H1 (cell line): ENCODE measurements around the gene S100A14. TPM values are rescaled to one million over a fixed set of nuclear protein-coding genes. Genes with fewer than 3 reads are reported as not detected.

Source experiments
- CTCF ChIA-PET: fragments of 300-600 bp; sonication (Branson Sonifier 250); formaldehyde crosslinking; loops from one replicate; lab custom pipeline; 2021; ENCODE audit not compliant: partially characterized antibody; lab: Charles Lee
- POLR2A ChIA-PET: fragments of 300-600 bp; sonication (Branson Sonifier 250); formaldehyde crosslinking; loops from one replicate; lab custom pipeline; 2021; ENCODE audit warnings: inconsistent platforms; ENCODE audit not compliant: partially characterized antibody; lab: Charles Lee
- DNase-seq, 2 experiments: peaks; one replicate each; pipeline versions ENCODE4 v3.0.0 to v3.0.0-alpha.2; 2010 to 2022; ENCODE audit warnings: low spot score in 2 of 2, low read depth in 1 of 2, mixed read lengths in 1 of 2
- FAIRE-seq: peaks from 2 replicates; lab custom pipeline; 2011; peaks lifted over from hg19 to GRCh38; lab: Jason Lieb, UNC
- H2AFZ ChIP-seq: 2 replicates; pipeline ENCODE4 v1.8.1; 2012; ENCODE audit warnings: low read length, inconsistent platforms
- H2AK5ac ChIP-seq: 2 replicates; pipeline ENCODE4 v1.6.1; 2013; ENCODE audit warnings: low read depth, low read length
- H2BK120ac ChIP-seq: replicated peaks from 2 replicates; pipeline ENCODE3; 2013; ENCODE audit warnings: low read depth, low read length, inconsistent platforms
- H2BK12ac ChIP-seq: 2 replicates; pipeline ENCODE4 v1.6.1; 2013; ENCODE audit warnings: low read depth, low read length
- H2BK15ac ChIP-seq: 2 replicates; pipeline ENCODE4 v1.6.1; 2013; ENCODE audit warnings: low read length
- H2BK20ac ChIP-seq: 2 replicates; pipeline ENCODE4 v1.6.1; 2013; ENCODE audit warnings: low read length
- H2BK5ac ChIP-seq: 2 replicates; pipeline ENCODE4 v1.6.1; 2013; ENCODE audit warnings: low read depth, low read length
- H3K14ac ChIP-seq: 2 replicates; pipeline ENCODE4 v1.6.1; 2013; ENCODE audit warnings: inconsistent platforms; ENCODE audit not compliant: insufficient read length
- H3K18ac ChIP-seq: 2 replicates; pipeline ENCODE4 v1.6.1; 2013; ENCODE audit warnings: low read length; ENCODE audit errors: extremely low read depth
- H3K23ac ChIP-seq: 2 replicates; pipeline ENCODE4 v1.6.1; 2013; ENCODE audit warnings: inconsistent platforms; ENCODE audit not compliant: insufficient read length
- H3K23me2 ChIP-seq: 2 replicates; pipeline ENCODE4 v1.6.1; 2013; ENCODE audit warnings: low read depth, low read length
- H3K27ac ChIP-seq: 2 replicates; pipeline ENCODE4 v1.6.1; 2011; ENCODE audit warnings: low read depth, low read length, inconsistent platforms
- H3K27me3 ChIP-seq, 4 experiments: replicated peaks in 1 of 4; 1 replicate in 1 of 4; 2 replicates in 3 of 4; pipeline versions ENCODE4 v1.6.1 to v1.8.1; 2011 to 2013; ENCODE audit warnings: low read length in 3 of 4, mild to moderate bottlenecking in 3 of 4, inconsistent platforms in 2 of 4, mixed read lengths in 2 of 4, moderate library complexity in 1 of 4; ENCODE audit not compliant: control insufficient read depth in 3 of 4, insufficient read depth in 3 of 4; ENCODE audit errors: extremely low read depth in 1 of 4
- H3K36me3 ChIP-seq, 4 experiments: 2 replicates each; pipeline versions ENCODE4 v1.6.1 to v1.8.1; 2011 to 2013; ENCODE audit warnings: mild to moderate bottlenecking in 4 of 4, low read length in 3 of 4, moderate library complexity in 2 of 4, control low read depth in 1 of 4, inconsistent platforms in 1 of 4; ENCODE audit not compliant: insufficient read depth in 4 of 4, control insufficient read depth in 2 of 4
- H3K4ac ChIP-seq: replicated peaks from 2 replicates; pipeline ENCODE3; 2013; ENCODE audit warnings: low read length, low read depth, mixed read lengths, inconsistent platforms; ENCODE audit not compliant: insufficient read length
- H3K4me1 ChIP-seq, 4 experiments: replicated peaks in 1 of 4; 1 replicate in 1 of 4; 2 replicates in 3 of 4; pipeline versions ENCODE4 v1.6.1 to v1.8.1; 2011 to 2013; ENCODE audit warnings: low read length in 3 of 4, inconsistent platforms in 2 of 4, mixed read lengths in 1 of 4; ENCODE audit not compliant: insufficient read depth in 4 of 4, control insufficient read depth in 3 of 4
- H3K4me2 ChIP-seq, 2 experiments: 2 replicates each; pipeline versions ENCODE4 v1.6.1 to v1.8.1; 2011 to 2013; ENCODE audit warnings: low read depth in 2 of 2, low read length in 2 of 2, control low read depth in 1 of 2, inconsistent platforms in 1 of 2, mild to moderate bottlenecking in 1 of 2; ENCODE audit not compliant: insufficient read depth in 1 of 2
- H3K4me3 ChIP-seq, 4 experiments: fragments of 200-600, 300-600 bp in 1 of 4; sonication (generic), shearing (Covaris generic), sonication (Bioruptor Twin) in 1 of 4; 2 replicates each; pipeline versions ENCODE4 v1.5.1 to v1.8.1; 2011 to 2016; ENCODE audit warnings: low read length in 4 of 4, low read depth in 3 of 4, control low read depth in 2 of 4, inconsistent platforms in 2 of 4, mild to moderate bottlenecking in 2 of 4, mixed read lengths in 1 of 4, moderate library complexity in 1 of 4; ENCODE audit not compliant: insufficient read depth in 2 of 4; ENCODE audit errors: extremely low read depth in 1 of 4
- H3K56ac ChIP-seq: replicated peaks from 2 replicates; pipeline ENCODE3; 2013; ENCODE audit warnings: low read depth, mild to moderate bottlenecking, mixed read lengths, low read length, inconsistent platforms; ENCODE audit not compliant: insufficient read length
- H3K79me1 ChIP-seq: 2 replicates; pipeline ENCODE4 v1.6.1; 2013; ENCODE audit warnings: low read depth, low read length, control low read depth
- H3K79me2 ChIP-seq, 2 experiments: 2 replicates each; pipeline versions ENCODE4 v1.6.1 to v1.8.1; 2012 to 2013; ENCODE audit warnings: low read length in 2 of 2, mild to moderate bottlenecking in 2 of 2, inconsistent platforms in 1 of 2; ENCODE audit not compliant: insufficient read depth in 2 of 2, control insufficient read depth in 1 of 2
- H3K9ac ChIP-seq, 4 experiments: replicated peaks in 1 of 4; 1 replicate in 1 of 4; 2 replicates in 3 of 4; pipeline versions ENCODE4 v1.6.1 to v1.8.1; 2011 to 2013; ENCODE audit warnings: low read depth in 3 of 4, low read length in 3 of 4, control low read depth in 2 of 4, mild to moderate bottlenecking in 2 of 4, moderate library complexity in 2 of 4, inconsistent platforms in 1 of 4; ENCODE audit errors: extremely low read depth in 1 of 4
- H3K9me3 ChIP-seq, 2 experiments: 2 replicates each; pipeline versions ENCODE4 v1.6.1 to v1.8.1; 2012 to 2013; ENCODE audit warnings: mild to moderate bottlenecking in 2 of 2, moderate library complexity in 2 of 2, control low read depth in 1 of 2, inconsistent platforms in 1 of 2, low read depth in 1 of 2, low read length in 1 of 2, mixed read lengths in 1 of 2; ENCODE audit not compliant: insufficient read depth in 2 of 2
- H4K20me1 ChIP-seq, 2 experiments: replicated peaks in 1 of 2; 2 replicates each; pipeline versions ENCODE3 to v1.8.1; 2011 to 2013; ENCODE audit warnings: inconsistent platforms in 2 of 2, low read length in 2 of 2, mild to moderate bottlenecking in 1 of 2; ENCODE audit not compliant: insufficient read depth in 2 of 2, control insufficient read depth in 1 of 2
- H4K5ac ChIP-seq: 2 replicates; pipeline ENCODE4 v1.6.1; 2013; ENCODE audit warnings: low read length, low read depth, mixed read lengths, inconsistent platforms; ENCODE audit not compliant: insufficient read length
- H4K8ac ChIP-seq: 2 replicates; pipeline ENCODE4 v1.8.0; 2013; ENCODE audit warnings: mild to moderate bottlenecking, moderate library complexity, low read length, inconsistent platforms; ENCODE audit not compliant: insufficient read depth; ENCODE audit errors: extremely low read depth
- H4K91ac ChIP-seq: replicated peaks from 2 replicates; pipeline ENCODE3; 2013; ENCODE audit warnings: low read length, mixed read lengths, inconsistent platforms; ENCODE audit not compliant: insufficient read length
- TAF1 ChIP-seq: IDR thresholded peaks from 2 replicates; pipeline ENCODE4 v1.6.1; 2011; ENCODE audit warnings: mild to moderate bottlenecking, low read depth, low read length
- WGBS, 2 experiments: shearing (Covaris generic) in 1 of 2; methylation state at CpG; one replicate each; pipeline versions ENCODE4 v1.1.6 to v1.1.7; 2013 to 2015; ENCODE audit warnings: low lambda C conversion rate in 2 of 2, mixed read lengths in 2 of 2, inconsistent platforms in 1 of 2, low coverage in 1 of 2, missing lambda C conversion rate in 1 of 2; ENCODE audit not compliant: insufficient replicate concordance in 2 of 2, insufficient coverage in 1 of 2, insufficient read length in 1 of 2; ENCODE audit errors: extremely low coverage in 1 of 2, missing lambda C conversion rate in 1 of 2; 5-methylcytosine and 5-hydroxymethylcytosine counted together
- polyA plus RNA-seq, 7 experiments: library from polyadenylated mRNA; depleted of rRNA in 3 of 7; stranded (reverse) in 5 of 7; unstranded in 2 of 7; fragments of >200 nt in 5 of 7; fragments of 200-250 nt in 2 of 7; gene quantifications; 1 replicate in 5 of 7; 2 replicates in 1 of 7; 4 replicates in 1 of 7; pipeline versions ENCODE4 v1.2.1 to v1.2.3, GENCODE V29; 2011 to 2013; ENCODE audit warnings: missing spikeins in 2 of 7, mixed read lengths in 2 of 7
- total RNA-seq: library from RNA; stranded (reverse); fragmentation: NEBNext Ultra II Directional; extraction: Animal tissue kit (Norgen Biotek cat#: 25700); gene quantifications from 2 replicates; pipeline ENCODE4 v1.2.1, GENCODE V29; 2021

Gene S100A14
- total and polyA plus RNA-seq, 2 of the 8 experiments (the other 6 are each of a cell fraction or from before 2014, with no cell fraction given) = 1.4 to 5.3 TPM

DNA sequence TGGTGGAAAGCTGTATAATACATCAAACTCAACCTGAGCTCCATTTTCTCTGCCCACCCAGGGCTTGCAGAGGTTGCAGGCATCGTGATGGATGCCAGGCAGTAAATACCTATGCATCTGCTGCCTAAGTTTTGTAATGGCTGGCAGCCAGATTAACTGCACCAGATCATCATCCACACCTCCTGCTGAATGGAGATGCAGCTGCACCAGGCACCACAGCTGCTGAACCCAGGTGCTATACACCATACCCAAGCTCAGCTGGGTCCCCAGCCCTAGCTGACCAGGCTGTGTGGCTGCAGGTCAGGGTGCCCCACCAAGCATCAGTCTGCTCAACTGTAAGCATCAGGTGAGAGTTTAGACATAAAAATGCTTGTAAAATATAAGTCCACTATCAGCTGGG, 35.6 kb upstream of the S100A14 start:
- 100% methylated on average over 1 of the region's 1 CpG; no CpG with 5 or more reads in 1 of the 2 experiments for WGBS, 2 experiments
- no peak overlapping the region for H3K4me3 ChIP-seq
- peaks cover 0 to 3% (median 0%) of the 10 kb centered on the region in 4 experiments; a peak in 1 of 7 replicates for H3K4me1 ChIP-seq
- DNase-seq = no peak
- H3K27me3 ChIP-seq = no peaks in the 10 kb centered on the region
- H3K27ac ChIP-seq = no peak overlapping the region
- no peak overlapping the region for H4K91ac ChIP-seq
- no peak overlapping the region for H2AK5ac ChIP-seq
- no peaks in the 10 kb centered on the region for H3K23me2 ChIP-seq
- no peak overlapping the region for H3K18ac ChIP-seq
- H3K56ac ChIP-seq = no peak overlapping the region
- no peaks in the 10 kb centered on the region for H3K79me1 ChIP-seq
- H4K20me1 ChIP-seq = peaks cover 0 to under 1% of the 10 kb centered on the region in 2 experiments
- H2BK120ac ChIP-seq = no peak overlapping the region
- ChIA-PET CTCF (interaction anchor here (0.6 to 2.5 kb wide), 11 partner anchors 14 to 917 kb away, joined by 3 to 9 read pairs (median 3); partner anchors contain the start of genes S100A1 and S100A13), POLR2A (interaction anchor here (0.6 to 16.2 kb wide), 8 partner anchors 9 to 581 kb away, joined by 3 to 343 read pairs (median 4); partner anchors contain the start of genes CHTOP, ILF2, RPS27 and S100A13)
- no peak for FAIRE-seq
- no peak overlapping the region for H2BK5ac ChIP-seq
- no peak overlapping the region for H3K9ac ChIP-seq
- no peak overlapping the region for H2BK20ac ChIP-seq
- H2BK12ac ChIP-seq = no peak overlapping the region
- H2AFZ ChIP-seq = no peak overlapping the region
- no peak overlapping the region for H3K4ac ChIP-seq
- H3K23ac ChIP-seq = no peak overlapping the region
- H3K9me3 ChIP-seq = no peaks in the 10 kb centered on the region
- H4K8ac ChIP-seq = no peak overlapping the region; the same call in 1 of the 2 replicates
- no peak overlapping the region for H4K5ac ChIP-seq
- no peak for TF ChIP-seq TAF1
- H3K4me2 ChIP-seq = no peak overlapping the region
- H3K79me2 ChIP-seq = no peaks in the 10 kb centered on the region
- no peak overlapping the region for H2BK15ac ChIP-seq
- no peaks in the 10 kb centered on the region for H3K36me3 ChIP-seq
- no peak overlapping the region for H3K14ac ChIP-seq
